ENCODE data around the gene BBS7.

DNA sequence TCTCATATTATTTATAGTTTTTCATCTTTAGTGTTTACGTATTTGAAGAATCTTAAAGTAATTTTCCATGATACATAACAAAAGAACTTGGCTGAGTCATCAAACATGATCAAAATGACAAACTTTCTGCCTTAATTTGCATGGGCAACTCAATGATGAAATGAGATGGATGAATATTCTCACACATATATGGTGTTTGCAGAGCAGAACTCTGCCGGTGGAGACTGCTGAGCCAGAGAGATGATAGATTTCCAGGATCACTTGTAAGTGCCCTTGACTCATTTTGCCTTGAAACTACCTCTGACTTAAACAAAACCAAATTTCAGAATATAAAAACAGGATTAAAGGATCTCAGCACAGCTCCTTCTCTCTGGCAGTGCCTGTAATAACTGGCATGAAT is 43.4 kb upstream of the BBS7 start:
- TF ChIP-seq POLR2AphosphoS5 (IDR thresholded peaks at IDR 0.05; ENCODE audit: borderline replicate concordance, low read depth, low read length) = no peak
- no peak for TF ChIP-seq EZH2 (IDR thresholded peaks at IDR 0.05)
